NB4 (cell line): ENCODE results near the gene SLC6A18.

Source experiments
- DNase-seq: peaks from one replicate; pipeline ENCODE4 v3.0.0; 2010; ENCODE audit warnings: low read depth
- H3K4me3 ChIP-seq: one replicate; pipeline ENCODE4 v1.5.1; 2011; ENCODE audit warnings: mild to moderate bottlenecking, low read depth, low read length, moderate library complexity
- MYC ChIP-seq: IDR thresholded peaks from 2 replicates; pipeline ENCODE4 v1.6.1; 2011; ENCODE audit warnings: low read depth, low read length
- POLR2A ChIP-seq: IDR thresholded peaks from 2 replicates; pipeline ENCODE4 v1.6.1; 2011; ENCODE audit warnings: mild to moderate bottlenecking; ENCODE audit not compliant: insufficient read length; ENCODE audit errors: extremely low read depth
- TF ChIP-seq, protein P1 (sequence below): IDR thresholded peaks from 2 replicates; pipeline ENCODE4 v1.6.1; 2011; ENCODE audit warnings: low read depth, low read length
- TF ChIP-seq, protein P2 (sequence below): IDR thresholded peaks from one replicate; pipeline ENCODE4 v1.5.1; 2012; ENCODE audit warnings: low read depth, low read length

Gene SLC6A18

GRCh38 chr5:1225081-1225480 lies at the start of gene SLC6A18:
SLC6A18 (plus strand) TSS chr5:1225381; CDS start chr5:1225478, 97 bp downstream.
- no peak for DNase-seq
- TF ChIP-seq, protein P1, sequence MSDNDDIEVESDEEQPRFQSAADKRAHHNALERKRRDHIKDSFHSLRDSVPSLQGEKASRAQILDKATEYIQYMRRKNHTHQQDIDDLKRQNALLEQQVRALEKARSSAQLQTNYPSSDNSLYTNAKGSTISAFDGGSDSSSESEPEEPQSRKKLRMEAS, result no peak
- no peak for TF ChIP-seq MYC
- TF ChIP-seq, protein P2, sequence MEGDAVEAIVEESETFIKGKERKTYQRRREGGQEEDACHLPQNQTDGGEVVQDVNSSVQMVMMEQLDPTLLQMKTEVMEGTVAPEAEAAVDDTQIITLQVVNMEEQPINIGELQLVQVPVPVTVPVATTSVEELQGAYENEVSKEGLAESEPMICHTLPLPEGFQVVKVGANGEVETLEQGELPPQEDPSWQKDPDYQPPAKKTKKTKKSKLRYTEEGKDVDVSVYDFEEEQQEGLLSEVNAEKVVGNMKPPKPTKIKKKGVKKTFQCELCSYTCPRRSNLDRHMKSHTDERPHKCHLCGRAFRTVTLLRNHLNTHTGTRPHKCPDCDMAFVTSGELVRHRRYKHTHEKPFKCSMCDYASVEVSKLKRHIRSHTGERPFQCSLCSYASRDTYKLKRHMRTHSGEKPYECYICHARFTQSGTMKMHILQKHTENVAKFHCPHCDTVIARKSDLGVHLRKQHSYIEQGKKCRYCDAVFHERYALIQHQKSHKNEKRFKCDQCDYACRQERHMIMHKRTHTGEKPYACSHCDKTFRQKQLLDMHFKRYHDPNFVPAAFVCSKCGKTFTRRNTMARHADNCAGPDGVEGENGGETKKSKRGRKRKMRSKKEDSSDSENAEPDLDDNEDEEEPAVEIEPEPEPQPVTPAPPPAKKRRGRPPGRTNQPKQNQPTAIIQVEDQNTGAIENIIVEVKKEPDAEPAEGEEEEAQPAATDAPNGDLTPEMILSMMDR, result no peak
- no peak for TF ChIP-seq POLR2A
- H3K4me3 ChIP-seq, result no peak within 1 kb of the TSS

DNA sequence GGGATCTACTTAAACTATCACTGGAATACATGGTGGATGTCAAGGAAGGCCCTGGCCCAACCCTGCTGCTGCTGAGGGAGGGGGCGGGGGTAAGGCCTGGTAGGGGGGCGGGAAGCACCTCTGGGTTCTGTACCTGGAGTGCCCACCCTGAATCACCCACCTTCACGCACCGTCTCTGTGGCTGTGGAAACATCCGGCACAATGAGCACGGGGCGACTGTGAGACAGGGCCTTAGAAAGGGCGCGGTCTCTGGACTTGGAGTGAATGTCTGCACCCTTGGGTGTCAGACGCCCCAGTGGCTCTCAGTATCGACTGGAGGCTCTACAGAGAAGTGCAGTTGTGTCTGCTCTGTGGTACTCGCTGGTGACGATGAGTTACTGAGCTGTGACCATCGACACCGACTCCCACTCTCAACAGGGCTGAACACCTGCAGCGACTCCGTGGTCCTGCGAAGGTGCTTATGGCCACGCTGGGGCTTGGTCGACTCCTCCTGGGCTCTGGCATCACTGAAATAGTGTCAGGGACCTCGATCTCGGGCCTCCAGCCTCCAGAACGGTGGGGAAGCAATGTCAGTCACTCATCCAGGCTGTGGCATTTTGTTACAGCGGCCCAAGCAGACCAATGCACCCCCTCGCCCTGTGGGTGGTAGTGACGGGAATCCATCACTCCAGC lies 49.2 kb upstream of the SLC6A18 start:
- TF ChIP-seq POLR2A, result no peak
- no peak for TF ChIP-seq MYC
- TF ChIP-seq, protein P2, result no peak
- TF ChIP-seq, protein P1, result no peak
- no peak for DNase-seq
- no peak overlapping the region for H3K4me3 ChIP-seq

GRCh38 chr5:1176473-1177391 lies 48.4 kb upstream of the SLC6A18 start:
- H3K4me3 ChIP-seq, result no peak overlapping the region
- TF ChIP-seq, protein P2, result no peak
- TF ChIP-seq, protein P1, result no peak
- no peak for TF ChIP-seq POLR2A
- no peak for TF ChIP-seq MYC
- DNase-seq, result no peak

- DNase-seq, result no peak
- H3K4me3 ChIP-seq, result no peak overlapping the region
- no peak for TF ChIP-seq MYC
- TF ChIP-seq POLR2A, result no peak
- TF ChIP-seq, protein P2, result no peak
These were observed 47.2 kb upstream of the SLC6A18 start for GRCh38 chr5:1177826-1178528.

- H3K4me3 ChIP-seq, result no peak overlapping the region
- TF ChIP-seq, protein P1, result no peak
- no peak for TF ChIP-seq MYC
- no peak for TF ChIP-seq POLR2A
- TF ChIP-seq, protein P2, result no peak
- DNase-seq, result no peak
These were observed 46.4 kb upstream of the SLC6A18 start for GRCh38 chr5:1178529-1179382.
